BLaER1 treated with 17β-estradiol and CSF1 and Interleukin-3, amounts not matched to agents 10 nM and 100 nM (cell line): ENCODE results near the gene ATAD3A.
"Not testable (repeated sequence)": the region's sequence is repeated elsewhere in the genome, so short reads cannot be mapped to it uniquely, and the experiment has no call there.

Experiments used
- H3K27ac ChIP-seq, 11 experiments: shearing (Covaris generic); formaldehyde crosslinking; 2 replicates each; pipeline ENCODE4 v1.8.1; 2022
- H3K27me3 ChIP-seq, 11 experiments: shearing (Covaris generic); formaldehyde crosslinking; 2 replicates each; pipeline ENCODE4 v1.8.1; 2022
- H3K36me3 ChIP-seq, 11 experiments: shearing (Covaris generic); formaldehyde crosslinking; 2 replicates each; pipeline ENCODE4 v1.8.1; 2022
- H3K4me1 ChIP-seq, 10 experiments: shearing (Covaris generic); formaldehyde crosslinking; 2 replicates each; pipeline ENCODE4 v1.8.1; 2022
- H3K4me2 ChIP-seq, 11 experiments: shearing (Covaris generic); formaldehyde crosslinking; 2 replicates each; pipeline ENCODE4 v1.8.1; 2022
- H3K4me3 ChIP-seq, 10 experiments: shearing (Covaris generic); formaldehyde crosslinking; 2 replicates each; pipeline ENCODE4 v1.8.1; 2022
- H3K9ac ChIP-seq, 11 experiments: shearing (Covaris generic); formaldehyde crosslinking; 2 replicates each; pipeline ENCODE4 v1.8.1; 2022
- H3K9me3 ChIP-seq, 11 experiments: shearing (Covaris generic); formaldehyde crosslinking; replicated peaks in 1 of 11; 2 replicates each; pipeline ENCODE4 v1.8.1; 2022
- H4K20me1 ChIP-seq, 11 experiments: shearing (Covaris generic); formaldehyde crosslinking; 2 replicates each; pipeline ENCODE4 v1.8.1; 2022
- Cebpa-rat ChIP-seq, 11 experiments: shearing (Covaris generic); IDR thresholded peaks; 2 replicates each; pipeline ENCODE4 v1.8.1; 2022

Gene ATAD3A

DNA sequence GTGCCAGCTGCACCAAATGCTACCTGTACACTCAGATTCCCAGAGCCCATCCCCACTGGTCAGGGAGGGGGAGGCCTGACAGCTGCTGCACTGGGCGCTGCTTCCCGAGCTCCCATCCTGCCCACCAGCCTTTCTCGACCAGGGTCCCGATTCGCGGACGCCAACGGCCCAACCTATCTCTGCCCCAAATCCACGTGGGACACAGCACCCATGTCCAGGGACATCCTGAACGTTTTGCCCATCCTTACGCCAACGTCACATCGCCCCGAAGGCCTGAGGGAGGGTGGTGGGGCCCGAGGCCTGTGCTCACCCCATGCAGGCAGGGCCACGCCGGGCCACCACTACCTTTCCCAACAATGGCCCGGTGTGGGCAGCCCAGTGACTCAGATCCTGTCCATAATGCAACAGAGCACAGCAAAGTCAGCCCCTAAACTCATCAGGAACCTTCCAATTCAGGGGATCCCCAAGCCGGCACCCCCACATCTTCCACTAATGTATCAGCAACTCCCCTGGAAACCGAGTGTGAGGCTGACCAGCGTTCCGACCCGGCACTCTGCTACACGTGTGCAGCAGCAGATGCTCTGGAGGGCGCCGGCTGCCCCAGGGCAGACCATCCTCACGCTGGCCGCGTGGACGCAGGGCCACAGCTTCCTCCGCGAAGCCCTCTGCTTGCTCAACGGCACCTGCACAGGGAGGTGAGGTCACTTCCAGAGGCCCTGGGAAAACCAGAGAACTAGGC lies 39.7 kb downstream of the ATAD3A start:
- H3K36me3 ChIP-seq = peaks cover 5 to 52% (median 22%) of the 10 kb centered on the region in 11 experiments; a peak in 18 of 22 replicates
- TF ChIP-seq Cebpa-rat (IDR thresholded peaks at IDR 0.05) = no peak
- H3K9ac ChIP-seq = peak overlapping the region in 7 of 11 experiments; percentile 15 to 52 (median 34); a peak in 7 of 22 replicates
- H4K20me1 ChIP-seq = peaks cover 73 to 100% (median 94%) of the 10 kb centered on the region in 11 experiments; a peak in 21 of 22 replicates
- no peak overlapping the region for H3K27ac ChIP-seq
- H3K4me1 ChIP-seq = peaks cover 25 to 47% (median 35%) of the 10 kb centered on the region in 10 experiments
- H3K4me2 ChIP-seq = peak overlapping the region in 8 of 11 experiments; percentile 26 to 51 (median 32); a peak in 10 of 22 replicates
- H3K4me3 ChIP-seq = no peak overlapping the region
- H3K27me3 ChIP-seq = no peaks in the 10 kb centered on the region
- no peaks in the 10 kb centered on the region for H3K9me3 ChIP-seq

DNA sequence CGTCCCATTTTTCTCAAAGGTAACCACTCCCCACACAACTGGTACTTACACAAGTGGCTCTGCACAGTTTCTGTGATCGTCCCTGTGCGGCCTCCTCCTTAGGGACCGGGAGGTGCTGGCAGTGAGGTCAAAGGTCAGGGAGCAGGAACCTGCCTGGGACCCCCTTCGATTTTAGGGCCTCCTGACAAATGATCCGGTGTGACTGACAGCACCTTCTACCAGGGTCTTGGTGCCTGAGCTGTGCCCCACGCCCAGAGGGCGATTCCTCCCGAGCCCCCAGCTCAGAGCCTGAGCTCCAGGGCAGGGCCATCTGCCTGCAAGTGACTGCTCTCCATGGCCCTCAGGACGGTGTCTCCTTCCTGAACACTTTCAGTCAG lies 40.3 kb downstream of the ATAD3A start:
- H3K4me1 ChIP-seq = peaks cover 25 to 50% (median 35%) of the 10 kb centered on the region in 10 experiments
- H4K20me1 ChIP-seq = peaks cover 70 to 100% (median 95%) of the 10 kb centered on the region in 11 experiments; a peak in 21 of 22 replicates
- H3K4me2 ChIP-seq = peak overlapping the region in 3 of 11 experiments; percentile 29 to 30 (median 29); a peak in 4 of 22 replicates
- H3K9ac ChIP-seq = peak overlapping the region in 5 of 11 experiments; percentile 20 to 52 (median 29); a peak in 5 of 22 replicates
- H3K27ac ChIP-seq = no peak overlapping the region
- no peak overlapping the region for H3K4me3 ChIP-seq
- no peak for TF ChIP-seq Cebpa-rat (IDR thresholded peaks at IDR 0.05)
- peaks cover 5 to 52% (median 24%) of the 10 kb centered on the region in 11 experiments; a peak in 18 of 22 replicates for H3K36me3 ChIP-seq
- no peaks in the 10 kb centered on the region for H3K9me3 ChIP-seq
- H3K27me3 ChIP-seq = no peaks in the 10 kb centered on the region

DNA sequence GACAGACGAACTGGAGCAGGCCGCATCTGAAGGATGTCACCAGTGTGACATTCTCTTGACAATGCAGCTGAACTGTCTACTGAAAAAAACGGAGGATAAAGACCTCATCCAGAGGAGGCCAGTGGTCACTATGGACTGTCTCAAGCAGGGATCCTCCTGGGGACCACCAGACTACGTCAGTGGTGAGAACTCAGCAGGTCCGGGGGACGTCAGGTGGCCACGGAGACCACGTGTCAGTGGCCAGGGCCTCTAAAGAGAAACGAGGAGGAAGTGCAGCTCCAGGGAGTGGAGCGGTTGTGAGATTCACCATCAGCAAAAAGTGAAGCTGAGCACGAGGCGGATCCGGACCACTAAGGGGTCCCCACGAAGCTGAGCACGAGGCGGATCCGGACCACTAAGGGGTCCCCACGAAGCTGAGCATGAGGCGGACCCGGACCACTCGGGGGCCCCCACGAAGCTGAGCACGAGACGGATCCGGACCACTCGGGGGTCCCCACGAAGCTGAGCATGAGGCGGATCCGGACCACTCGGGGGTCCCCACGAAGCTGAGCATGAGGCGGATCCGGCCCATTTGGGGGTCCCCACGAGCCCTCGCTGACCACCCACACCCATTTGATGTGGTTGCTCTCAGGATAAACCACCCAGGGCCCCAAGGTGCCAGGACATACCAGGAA lies 42.0 kb downstream of the ATAD3A start:
- Histone ChIP-seq H3K27ac (no peak overlapping the region), H3K27me3 (no peaks in the 10 kb centered on the region), H4K20me1 (peaks cover 72 to 100% (median 96%) of the 10 kb centered on the region in 11 experiments; a peak in 21 of 22 replicates), H3K36me3 (peaks cover 5 to 50% (median 21%) of the 10 kb centered on the region in 11 experiments; a peak in 17 of 22 replicates), H3K4me3 (no peak overlapping the region), H3K4me2 (0 out of 22 replicates have a peak overlapping the region, but pooled peaks of 1 of the 11 experiments have one; percentile 18), H3K4me1 (peaks cover 25 to 50% (median 35%) of the 10 kb centered on the region in 10 experiments), H3K9me3 (no peaks in the 10 kb centered on the region), H3K9ac (peak overlapping the region in 4 of 11 experiments; percentile 11 to 38 (median 23); a peak in 2 of 22 replicates)
- no peak for TF ChIP-seq Cebpa-rat (IDR thresholded peaks at IDR 0.05)

DNA sequence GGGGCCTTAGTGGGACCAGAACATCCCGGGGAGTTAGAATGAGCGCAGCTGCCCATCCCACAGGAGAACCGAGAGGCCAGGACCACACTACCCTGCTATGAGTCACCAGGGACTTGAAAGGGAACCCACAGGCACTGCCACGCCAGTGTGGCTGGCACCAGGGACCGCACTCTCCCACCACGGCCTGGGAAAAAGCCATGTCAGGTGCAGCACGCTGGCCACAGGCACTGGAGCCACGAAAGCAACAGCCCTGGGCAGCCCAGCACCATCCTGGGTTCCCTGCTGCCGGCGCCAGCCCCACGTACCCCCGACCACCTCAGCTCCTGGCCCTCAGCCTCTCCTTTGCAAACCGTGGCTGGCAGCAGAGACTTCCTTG lies 42.6 kb downstream of the ATAD3A start:
- Histone ChIP-seq H3K36me3 (peaks cover 5 to 53% (median 21%) of the 10 kb centered on the region in 11 experiments; a peak in 17 of 22 replicates), H3K27me3 (no peaks in the 10 kb centered on the region), H3K9ac (peak overlapping the region in 6 of 11 experiments; percentile 11 to 38 (median 20); a peak in 4 of 22 replicates), H3K27ac (no peak overlapping the region), H3K4me2 (peak overlapping the region in 6 of 11 experiments; percentile 8 to 36 (median 24); a peak in 6 of 22 replicates), H4K20me1 (peaks cover 77 to 100% (median 97%) of the 10 kb centered on the region in 11 experiments; a peak in 21 of 22 replicates), H3K4me3 (no peak overlapping the region), H3K4me1 (peaks cover 25 to 50% (median 35%) of the 10 kb centered on the region in 10 experiments), H3K9me3 (no peaks in the 10 kb centered on the region)
- TF ChIP-seq Cebpa-rat (IDR thresholded peaks at IDR 0.05) = no peak

DNA sequence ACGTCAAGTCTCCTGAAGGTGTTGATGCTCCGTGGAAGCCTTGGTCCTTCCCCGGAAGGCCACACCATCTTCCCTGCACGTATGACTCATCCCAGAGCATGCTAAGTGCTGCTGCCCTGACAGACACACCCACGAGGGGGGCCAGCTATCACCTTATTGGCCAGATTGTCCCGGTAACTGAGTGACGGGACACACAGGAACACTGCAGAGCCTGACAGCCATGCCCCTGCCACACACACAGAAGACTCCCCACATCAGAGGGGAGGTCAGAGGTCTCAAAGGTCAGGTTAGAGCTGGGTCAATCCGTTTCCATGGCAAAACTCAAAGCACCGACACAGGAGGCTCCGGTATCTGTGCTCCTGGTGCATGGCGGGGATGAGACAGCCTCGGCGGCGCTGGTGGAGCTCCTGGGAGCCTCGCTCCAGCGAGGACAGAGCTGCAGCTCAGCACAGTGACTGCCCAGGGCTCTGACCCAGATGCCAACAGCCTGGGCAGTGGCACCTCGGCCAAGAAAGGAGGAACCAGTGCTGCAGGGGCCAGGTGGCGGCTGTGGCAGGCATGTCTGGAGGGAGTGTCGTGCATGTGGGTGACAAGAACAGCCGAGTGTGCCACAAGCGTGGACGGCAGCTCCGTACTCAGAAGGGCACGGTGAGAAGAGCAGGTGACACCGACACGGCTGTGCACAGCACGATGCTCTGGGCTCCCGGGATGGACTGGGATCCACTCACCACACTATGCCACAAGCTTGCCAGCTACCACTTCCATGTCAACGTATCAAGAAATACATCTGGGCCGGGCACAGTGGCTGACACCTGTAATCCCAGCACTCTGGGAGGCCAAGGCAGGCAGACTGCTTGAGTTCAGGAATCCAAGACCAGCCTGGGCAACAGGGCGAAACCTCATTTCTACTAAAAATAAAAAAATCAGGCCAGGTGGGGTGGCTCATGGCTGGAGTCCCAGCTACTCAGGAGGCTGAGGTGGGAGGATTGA lies 43.3 kb downstream of the ATAD3A start:
- Histone ChIP-seq H4K20me1 (peaks cover 79 to 100% (median 99%) of the 10 kb centered on the region in 11 experiments; a peak in 21 of 22 replicates), H3K27me3 (no peaks in the 10 kb centered on the region), H3K27ac (no peak overlapping the region), H3K4me3 (no peak overlapping the region), H3K36me3 (peaks cover 10 to 59% (median 26%) of the 10 kb centered on the region in 11 experiments; a peak in 21 of 22 replicates), H3K9ac (peak overlapping the region in 6 of 11 experiments; percentile 3 to 21 (median 15); a peak in 4 of 22 replicates), H3K4me2 (peak overlapping the region in 7 of 11 experiments; percentile 8 to 36 (median 29); a peak in 6 of 22 replicates), H3K4me1 (peaks cover 24 to 50% (median 35%) of the 10 kb centered on the region in 10 experiments), H3K9me3 (no peaks in the 10 kb centered on the region)
- no peak for TF ChIP-seq Cebpa-rat (IDR thresholded peaks at IDR 0.05)

DNA sequence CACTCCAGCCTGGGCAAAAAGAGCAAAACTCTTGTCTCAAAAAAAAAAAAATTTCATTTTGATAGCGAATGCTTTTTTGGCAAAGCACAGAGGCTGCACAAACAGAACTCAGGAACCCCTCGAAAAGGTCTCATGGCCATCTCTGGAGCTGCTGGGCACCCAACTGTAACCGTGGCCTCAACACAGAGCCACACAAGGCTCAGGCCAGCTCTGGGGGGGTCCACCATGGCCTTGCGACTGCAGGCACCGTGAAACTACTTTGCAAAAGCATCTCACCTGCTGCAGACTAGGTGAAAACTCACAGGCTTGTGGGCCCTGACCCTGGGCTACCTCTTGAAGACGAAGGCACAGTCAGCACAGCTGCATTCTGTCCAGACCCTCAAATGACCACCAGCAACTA lies 44.5 kb downstream of the ATAD3A start:
- Histone ChIP-seq H3K4me2 (no peak overlapping the region), H3K27me3 (no peaks in the 10 kb centered on the region), H3K36me3 (peaks cover 23 to 72% (median 39%) of the 10 kb centered on the region in 11 experiments), H3K9me3 (no peaks in the 10 kb centered on the region), H3K4me1 (peaks cover 12 to 40% (median 25%) of the 10 kb centered on the region in 10 experiments), H3K4me3 (no peak overlapping the region), H3K9ac (no peak overlapping the region), H3K27ac (no peak overlapping the region), H4K20me1 (peaks cover 77 to 100% (median 99%) of the 10 kb centered on the region in 11 experiments)
- TF ChIP-seq Cebpa-rat (IDR thresholded peaks at IDR 0.05) = no peak

DNA sequence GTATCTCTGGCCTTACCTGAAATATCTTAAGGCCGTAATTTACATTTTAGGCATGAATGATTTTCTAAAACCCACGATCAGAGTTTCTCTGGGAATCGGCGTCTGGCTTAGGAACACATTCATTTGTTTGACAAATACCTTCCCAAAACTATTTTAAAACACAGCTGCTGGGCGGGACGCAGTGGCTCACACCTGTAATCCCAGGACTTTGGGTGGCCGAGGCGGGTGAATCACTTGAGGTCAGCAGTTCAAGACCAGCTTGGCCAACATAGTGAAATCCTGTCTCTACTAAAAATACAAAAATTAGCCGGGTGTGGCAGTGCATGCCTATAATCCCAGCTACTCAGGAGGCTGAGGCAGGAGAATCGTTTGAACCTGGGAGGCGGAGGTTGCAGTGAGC lies 45.0 kb downstream of the ATAD3A start:
- H3K36me3 ChIP-seq = peaks cover 27 to 72% (median 43%) of the 10 kb centered on the region in 11 experiments
- H3K4me2 ChIP-seq, H3K9ac ChIP-seq, H3K4me3 ChIP-seq, H3K27ac ChIP-seq, H3K9me3 ChIP-seq, H3K27me3 ChIP-seq: not testable (repeated sequence)
- H3K4me1 ChIP-seq = peaks cover 8 to 35% (median 22%) of the 10 kb centered on the region in 10 experiments
- peaks cover 77 to 100% (median 99%) of the 10 kb centered on the region in 11 experiments for H4K20me1 ChIP-seq

DNA sequence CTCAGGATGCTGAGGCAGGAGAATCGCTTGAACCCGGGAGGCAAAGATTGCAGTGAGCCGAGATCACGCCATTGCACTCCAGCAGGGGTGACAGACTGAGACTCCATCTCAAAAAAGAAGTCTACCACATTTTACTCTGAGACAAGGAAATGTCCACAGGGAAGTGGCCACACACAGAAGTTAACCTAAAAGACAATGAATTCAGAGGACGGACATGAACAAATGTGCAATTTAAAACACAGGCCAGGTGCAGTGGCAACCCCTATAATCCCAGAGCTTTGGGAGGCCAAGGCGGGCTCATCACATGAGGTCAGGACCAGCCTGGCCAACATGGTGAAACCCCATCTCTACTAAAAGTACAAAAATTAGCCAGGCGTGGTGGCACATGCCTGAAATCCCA lies 45.7 kb downstream of the ATAD3A start:
- Histone ChIP-seq H3K36me3 (peaks cover 34 to 72% (median 49%) of the 10 kb centered on the region in 11 experiments), H3K4me1 (peaks cover 13 to 29% (median 20%) of the 10 kb centered on the region in 10 experiments; a peak in 19 of 20 replicates), H4K20me1 (peaks cover 80 to 100% (median 99%) of the 10 kb centered on the region in 11 experiments)
- not testable (repeated sequence) for H3K9ac ChIP-seq, H3K4me3 ChIP-seq, H3K27ac ChIP-seq, H3K4me2 ChIP-seq, H3K9me3 ChIP-seq, H3K27me3 ChIP-seq
